HEK293T (cell line): ENCODE data around the gene AQP12B.
"Not testable (repeated sequence)": the region's sequence is repeated elsewhere in the genome, so short reads cannot be mapped to it uniquely, and the experiment has no call there.

ENCODE experiments used
- CTCF ChIA-PET: fragments of 350-600 bp; formaldehyde crosslinking; extraction: SDS; loops from one replicate; lab custom pipeline; 2021; ENCODE audit warnings: antibody characterized with exemption, inconsistent platforms; lab: Yijun Ruan, JAX
- POLR2A ChIA-PET: fragments of 350-600 bp; formaldehyde crosslinking; extraction: SDS; loops from one replicate; lab custom pipeline; 2020; ENCODE audit warnings: antibody characterized with exemption, inconsistent platforms; lab: Yijun Ruan, JAX
- DNase-seq: peaks from one replicate; pipeline ENCODE4 v3.0.0; 2012; ENCODE audit warnings: mixed read lengths; ENCODE audit errors: extremely low spot score
- ARNT ChIP-seq: fragments of 450-650 bp; IDR thresholded peaks from 2 replicates; pipeline ENCODE4 v1.6.1; 2017; ENCODE audit warnings: mild to moderate bottlenecking
- BHLHE40 ChIP-seq: fragments of 450-650 bp; IDR thresholded peaks from 2 replicates; pipeline ENCODE4 v1.6.1; 2016; ENCODE audit warnings: mild to moderate bottlenecking, moderate library complexity, borderline replicate concordance
- CTBP1 ChIP-seq: fragments of 450-650 bp; IDR thresholded peaks from 2 replicates; pipeline ENCODE4 v1.6.1; 2016; ENCODE audit warnings: borderline replicate concordance
- ELF4 ChIP-seq: fragments of 450-650 bp; IDR thresholded peaks from 2 replicates; pipeline ENCODE4 v1.6.1; 2017; ENCODE audit warnings: antibody characterized with exemption
- FOXA1 ChIP-seq: fragments of 450-650 bp; IDR thresholded peaks from 2 replicates; pipeline ENCODE4 v1.6.1; 2016; ENCODE audit warnings: mild to moderate bottlenecking
- FOXK2 ChIP-seq: fragments of 450-650 bp; IDR thresholded peaks from 2 replicates; pipeline ENCODE4 v1.6.1; 2016; ENCODE audit warnings: mild to moderate bottlenecking
- FOXM1 ChIP-seq: fragments of 450-650 bp; IDR thresholded peaks from 2 replicates; pipeline ENCODE4 v1.6.1; 2017; ENCODE audit warnings: mild to moderate bottlenecking, borderline replicate concordance
- HDGF ChIP-seq: fragments of 450-650 bp; IDR thresholded peaks from 2 replicates; pipeline ENCODE4 v1.6.1; 2017; ENCODE audit warnings: antibody characterized with exemption, borderline replicate concordance
- L3MBTL2 ChIP-seq: fragments of 450-650 bp; conservative IDR thresholded peaks from 2 replicates; pipeline ENCODE4 v1.6.1; 2016; ENCODE audit warnings: mild to moderate bottlenecking
- LEF1 ChIP-seq: fragments of 450-650 bp; IDR thresholded peaks from 2 replicates; pipeline ENCODE4 v1.6.1; 2017; ENCODE audit warnings: mild to moderate bottlenecking, borderline replicate concordance
- NFRKB ChIP-seq: fragments of 450-650 bp; IDR thresholded peaks from 2 replicates; pipeline ENCODE4 v1.6.1; 2016; ENCODE audit warnings: mild to moderate bottlenecking, moderate library complexity
- PKNOX1 ChIP-seq: fragments of 450-650 bp; IDR thresholded peaks from 2 replicates; pipeline ENCODE4 v1.6.1; 2016
- SP1 ChIP-seq: fragments of 450-650 bp; IDR thresholded peaks from 2 replicates; pipeline ENCODE4 v1.6.1; 2017
- SUZ12 ChIP-seq: fragments of 450-650 bp; IDR thresholded peaks from 2 replicates; pipeline ENCODE4 v1.6.1; 2016; ENCODE audit warnings: mild to moderate bottlenecking
- TARDBP ChIP-seq: fragments of 450-650 bp; IDR thresholded peaks from 2 replicates; pipeline ENCODE4 v1.6.1; 2016
- ZNF384 ChIP-seq: fragments of 450-650 bp; IDR thresholded peaks from 2 replicates; pipeline ENCODE4 v1.6.1; 2016

The AQP12B gene

GRCh38 chr2:240692583-240693561 is 10.2 kb upstream of the AQP12B start:
- DNase-seq, POLR2A ChIA-PET, CTCF ChIA-PET: not testable (repeated sequence)

DNA sequence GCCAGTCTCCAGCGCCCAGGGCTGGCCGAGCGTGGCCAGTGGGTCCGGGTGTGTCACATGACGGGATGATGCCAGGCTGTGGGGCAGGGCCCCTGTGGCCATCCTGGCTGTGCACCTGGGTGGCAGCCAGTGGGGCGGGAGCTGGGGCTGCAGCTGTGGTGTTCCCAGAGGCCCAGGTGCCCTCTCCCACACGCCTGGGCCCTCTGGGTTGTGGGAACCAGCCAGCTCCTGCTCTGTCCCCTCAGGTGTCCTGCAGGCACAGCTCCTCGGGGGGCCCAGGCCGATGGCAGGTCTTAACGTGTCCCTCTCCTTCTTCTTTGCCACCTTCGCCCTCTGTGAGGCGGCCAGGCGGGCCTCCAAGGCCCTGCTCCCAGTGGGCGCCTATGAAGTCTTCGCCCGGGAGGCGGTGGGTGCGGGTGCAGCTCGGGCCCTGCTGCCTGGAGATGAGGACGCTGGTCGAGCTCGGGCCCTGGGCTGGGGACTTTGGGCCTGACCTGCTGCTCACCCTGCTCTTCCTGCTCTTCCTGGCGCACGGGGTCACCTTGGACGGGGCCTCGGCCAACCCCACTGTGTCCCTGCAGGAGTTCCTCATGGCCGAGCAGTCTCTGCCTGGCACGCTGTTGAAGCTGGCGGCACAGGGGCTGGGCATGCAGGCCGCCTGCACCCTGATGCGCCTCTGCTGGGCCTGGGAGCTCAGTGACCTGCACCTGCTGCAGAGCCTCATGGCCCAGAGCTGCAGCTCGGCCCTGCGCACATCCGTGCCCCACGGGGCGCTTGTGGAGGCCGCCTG is 9.1 kb upstream of the AQP12B start, which contains the start of gene AQP12A:
AQP12A (plus strand) TSS at position 236 of the 790 bp plus-strand sequence; CDS start at position 284, 48 bp downstream.
- DNase-seq, CTCF ChIA-PET, POLR2A ChIA-PET: not testable (repeated sequence)

DNA sequence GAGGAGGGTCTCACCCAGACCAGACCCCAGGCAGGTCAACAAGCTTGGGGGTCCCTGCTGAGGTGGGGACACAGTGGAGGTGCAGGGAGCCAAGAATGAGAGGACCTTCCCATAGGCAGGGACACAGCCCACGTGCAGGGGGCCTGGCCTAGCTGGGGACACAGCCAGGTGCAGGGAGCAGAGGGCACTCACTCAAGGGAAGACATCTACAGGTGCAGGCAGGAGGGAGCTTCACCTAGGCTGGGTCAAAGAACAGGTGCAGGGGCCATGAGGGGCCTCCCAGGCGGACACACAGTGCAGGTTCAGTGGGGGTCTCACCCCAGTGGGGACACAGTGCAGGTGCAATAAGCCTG is 8.4 kb upstream of the AQP12B start:
- DNase-seq, CTCF ChIA-PET, POLR2A ChIA-PET: not testable (repeated sequence)

DNA sequence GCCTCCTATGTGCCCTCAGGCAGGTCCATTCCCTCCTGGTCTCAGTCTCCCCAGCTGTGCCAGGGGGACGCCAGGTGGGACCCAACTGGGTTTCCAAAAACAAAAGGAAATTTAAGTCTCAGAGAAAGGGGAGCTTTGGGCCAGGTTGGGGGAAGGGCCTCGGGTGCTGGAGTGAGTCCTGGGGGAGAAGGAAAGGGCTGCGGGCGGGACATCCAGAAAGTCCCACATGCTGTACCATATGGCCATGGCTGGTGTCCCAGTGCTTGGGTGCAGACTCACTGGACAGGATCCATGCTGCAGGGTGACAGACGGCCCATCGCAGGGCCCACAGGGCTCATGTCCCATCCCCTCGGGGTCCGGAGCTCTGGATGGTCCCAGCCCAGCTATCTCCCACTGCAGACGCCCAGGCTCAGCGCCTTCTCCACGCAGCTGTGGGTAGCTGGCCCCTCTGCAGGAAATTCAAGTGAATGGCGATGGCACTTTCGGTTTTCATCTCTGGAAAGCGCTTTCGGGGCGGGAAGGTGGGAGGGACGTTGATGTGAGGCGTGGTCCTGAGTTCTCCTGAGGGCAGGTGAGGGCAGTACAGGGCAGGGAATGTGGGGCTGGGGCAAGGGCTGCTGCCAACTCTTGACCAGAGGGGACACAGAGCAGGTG is 7.9 kb upstream of the AQP12B start:
- DNase-seq, CTCF ChIA-PET, POLR2A ChIA-PET: not testable (repeated sequence)

- POLR2A ChIA-PET, result no interaction called here
- TF ChIP-seq FOXK2 (no peak), FOXM1 (no peak), ELF4 (no peak), ZNF384 (no peak), TARDBP (no peak)
- CTCF ChIA-PET, result no interaction called here
- DNase-seq, result no peak
These were observed 7.3 kb upstream of the AQP12B start for GRCh38 chr2:240689975-240690374.

- POLR2A ChIA-PET, result no interaction called here
- CTCF ChIA-PET, result no interaction called here
- no peak for DNase-seq
- TF ChIP-seq BHLHE40, result no peak
- no peak for TF ChIP-seq L3MBTL2
- no peak for TF ChIP-seq ARNT
- TF ChIP-seq LEF1, result no peak
- TF ChIP-seq ELF4, result no peak
- TF ChIP-seq SP1, result no peak
- TF ChIP-seq TARDBP, result no peak
- TF ChIP-seq FOXK2, result no peak
- no peak for TF ChIP-seq FOXM1
- no peak for TF ChIP-seq FOXA1
- TF ChIP-seq NFRKB, result no peak
- no peak for TF ChIP-seq PKNOX1
- TF ChIP-seq CTBP1, result no peak
- no peak for TF ChIP-seq SUZ12
- TF ChIP-seq HDGF, result no peak
- TF ChIP-seq ZNF384, result no peak
These were observed 5.9 kb upstream of the AQP12B start for GRCh38 chr2:240688553-240688919.

DNA sequence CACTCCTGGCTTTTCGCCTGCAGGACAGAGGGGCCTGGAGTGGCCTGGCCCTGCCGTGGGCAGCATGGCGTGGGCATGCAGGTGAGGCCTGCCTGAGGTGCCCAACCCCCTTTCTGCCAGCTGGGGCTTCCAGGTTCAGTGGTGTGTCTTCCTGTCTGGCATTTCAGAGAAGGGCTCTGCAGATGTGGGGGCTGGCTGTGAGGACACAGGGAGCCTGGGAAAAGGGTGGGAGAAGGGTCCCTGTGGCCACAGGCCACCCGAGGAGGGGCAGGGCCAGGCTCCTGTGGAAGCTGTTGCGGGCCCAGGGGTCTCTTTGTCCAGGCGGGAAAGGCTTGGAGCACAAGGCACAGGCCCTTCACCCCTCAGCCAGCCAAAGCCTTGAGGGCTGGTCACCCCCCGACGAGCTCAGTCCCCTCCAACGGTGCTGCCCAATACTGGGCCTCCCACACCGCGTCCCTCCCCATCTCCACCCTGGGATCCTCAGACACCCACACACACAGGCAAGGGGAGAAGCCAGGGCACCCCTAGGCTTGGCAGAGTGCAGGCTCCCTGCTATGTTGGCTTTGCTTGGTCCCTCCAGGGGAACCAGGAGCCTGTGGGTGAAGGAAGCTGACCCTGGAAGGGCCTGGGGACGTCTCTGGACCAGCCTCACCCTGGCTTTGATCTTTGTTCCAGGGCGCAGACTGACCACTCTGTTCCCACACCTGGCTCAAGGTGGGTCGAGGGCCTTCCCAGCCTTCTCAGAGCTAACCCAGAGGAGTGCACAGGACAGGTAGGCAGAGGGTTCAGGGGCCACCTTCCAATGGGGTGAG is 5.3 kb upstream of the AQP12B start:
- no peak for DNase-seq
- CTCF ChIA-PET, result no interaction called here
- POLR2A ChIA-PET, result no interaction called here
- TF ChIP-seq ZNF384 (no peak), L3MBTL2 (no peak)

- no peak for DNase-seq
- TF ChIP-seq SUZ12, result no peak
- no peak for TF ChIP-seq FOXK2
- TF ChIP-seq TARDBP, result no peak
- TF ChIP-seq BHLHE40, result no peak
- no peak for TF ChIP-seq L3MBTL2
- TF ChIP-seq ARNT, result no peak
- TF ChIP-seq FOXA1, result no peak
- no peak for TF ChIP-seq NFRKB
- no peak for TF ChIP-seq PKNOX1
- no peak for TF ChIP-seq HDGF
- no peak for TF ChIP-seq ZNF384
- TF ChIP-seq CTBP1, result no peak
- no peak for TF ChIP-seq SP1
- no peak for TF ChIP-seq FOXM1
- no peak for TF ChIP-seq ELF4
- no peak for TF ChIP-seq LEF1
- POLR2A ChIA-PET, result no interaction called here
- CTCF ChIA-PET, result no interaction called here
These were observed 4.5 kb upstream of the AQP12B start for GRCh38 chr2:240687045-240687740.
